HepG2 (cell line): ENCODE data around the gene C17orf58. TPM values are rescaled to one million over a fixed set of nuclear protein-coding genes. Genes with fewer than 3 reads are reported as not detected.

ENCODE experiments used
- ETV6 ChIP-seq: sonication (generic); formaldehyde crosslinking; conservative IDR thresholded peaks from 2 replicates; pipeline ENCODE4 v1.4.0; 2020; ENCODE audit warnings: missing genetic modification reagents
- HMG20B ChIP-seq: conservative IDR thresholded peaks from 2 replicates; pipeline ENCODE4 v1.6.1; 2016; ENCODE audit warnings: missing genetic modification reagents, missing compliant biosample characterization
- HNF4G ChIP-seq, 2 experiments: sonication (generic) in 1 of 2; formaldehyde crosslinking in 1 of 2; IDR thresholded peaks; 2 replicates each; pipeline versions ENCODE4 v1.4.0 to v1.6.1; 2011 to 2020; ENCODE audit warnings: borderline replicate concordance in 2 of 2, low read depth in 2 of 2, mild to moderate bottlenecking in 2 of 2, low read length in 1 of 2, missing genetic modification reagents in 1 of 2, moderate library complexity in 1 of 2
- HOXA5 ChIP-seq: sonication (generic); formaldehyde crosslinking; IDR thresholded peaks from 2 replicates; pipeline ENCODE4 v1.4.0; 2020; ENCODE audit warnings: missing genetic modification reagents
- KLF9 ChIP-seq: IDR thresholded peaks from 2 replicates; pipeline ENCODE4 v1.6.1; 2016; ENCODE audit warnings: low read depth
- MYNN ChIP-seq: sonication (generic); formaldehyde crosslinking; IDR thresholded peaks from 2 replicates; pipeline ENCODE4 v1.4.0; 2020; ENCODE audit warnings: mild to moderate bottlenecking, low read depth, missing genetic modification reagents
- NAIF1 ChIP-seq: sonication (generic); formaldehyde crosslinking; IDR thresholded peaks from 2 replicates; pipeline ENCODE4 v1.5.0; 2020; ENCODE audit warnings: mild to moderate bottlenecking, missing genetic modification reagents, borderline replicate concordance
- POLR2G ChIP-seq: fragments of 200-400 bp; formaldehyde crosslinking; IDR thresholded peaks from 2 replicates; pipeline ENCODE4 v1.6.1; 2018; ENCODE audit warnings: mild to moderate bottlenecking, low read depth, low read length, moderate library complexity
- TAF1 ChIP-seq: sonication (generic); formaldehyde crosslinking; IDR thresholded peaks from 2 replicates; pipeline ENCODE4 v1.4.0; 2020; ENCODE audit warnings: missing genetic modification reagents
- ZFP36L1 ChIP-seq: sonication (generic); formaldehyde crosslinking; IDR thresholded peaks from 2 replicates; pipeline ENCODE4 v1.8.0; 2022; ENCODE audit warnings: mild to moderate bottlenecking, missing genetic modification reagents, moderate library complexity
- ZFP37 ChIP-seq: sonication (generic); formaldehyde crosslinking; IDR thresholded peaks from 2 replicates; pipeline ENCODE4 v1.4.0; 2020; ENCODE audit warnings: missing genetic modification reagents, borderline replicate concordance
- ZNF180 ChIP-seq: sonication (generic); formaldehyde crosslinking; IDR thresholded peaks from 2 replicates; pipeline ENCODE4 v1.4.0; 2020; ENCODE audit warnings: low read depth, missing genetic modification reagents, borderline replicate concordance
- ZNF207 ChIP-seq: fragments of 450-650 bp; IDR thresholded peaks from 2 replicates; pipeline ENCODE4 v1.6.1; 2016; ENCODE audit warnings: antibody characterized with exemption, borderline replicate concordance
- ZNF251 ChIP-seq: sonication (generic); formaldehyde crosslinking; IDR thresholded peaks from 2 replicates; pipeline ENCODE4 v1.9.0; 2021; ENCODE audit warnings: mild to moderate bottlenecking, missing genetic modification reagents
- ZNF549 ChIP-seq: sonication (generic); formaldehyde crosslinking; IDR thresholded peaks from 2 replicates; pipeline ENCODE4 v1.5.0; 2020; ENCODE audit warnings: missing genetic modification reagents
- ZNF558 ChIP-seq: sonication (generic); formaldehyde crosslinking; IDR thresholded peaks from 2 replicates; pipeline ENCODE4 v1.9.0; 2022; ENCODE audit warnings: mild to moderate bottlenecking, missing genetic modification reagents, borderline replicate concordance
- ZNF572 ChIP-seq: sonication (generic); formaldehyde crosslinking; IDR thresholded peaks from 2 replicates; pipeline ENCODE4 v1.5.1; 2020; ENCODE audit warnings: mild to moderate bottlenecking, missing genetic modification reagents
- ZSCAN21 ChIP-seq: sonication (generic); formaldehyde crosslinking; IDR thresholded peaks from 2 replicates; pipeline ENCODE4 v1.8.0; 2022; ENCODE audit warnings: mild to moderate bottlenecking, missing genetic modification reagents, moderate library complexity, borderline replicate concordance
- polyA plus RNA-seq, 8 experiments: library from polyadenylated mRNA; depleted of rRNA in 3 of 8; stranded (reverse) in 7 of 8; unstranded in 1 of 8; fragments of >200 nt; fragmentation: Illumina TruSeq in 4 of 8; extraction: Trizol in 4 of 8; gene quantifications; 2 replicates each; pipeline versions ENCODE4 v1.2.1 to v1.2.3, GENCODE V29; 2011 to 2016; ENCODE audit warnings: low read depth in 4 of 8, missing spikeins in 1 of 8, mixed read lengths in 1 of 8; ENCODE audit not compliant: insufficient read depth in 1 of 8
- total RNA-seq, 5 experiments: library from RNA; depleted of rRNA; stranded (reverse); fragments of >200 nt; fragmentation: Illumina TruSeq; extraction: Trizol; gene quantifications; 2 replicates each; pipeline ENCODE4 v1.2.3, GENCODE V29; 2016; ENCODE audit warnings: low read depth in 1 of 5
- TF ChIP-seq, protein P1 (sequence below): sonication (generic); formaldehyde crosslinking; IDR thresholded peaks from 2 replicates; pipeline ENCODE4 v1.4.0; 2020; ENCODE audit warnings: missing genetic modification reagents, borderline replicate concordance
- TF ChIP-seq, protein P2 (sequence below): sonication (generic); formaldehyde crosslinking; IDR thresholded peaks from 2 replicates; pipeline ENCODE4 v1.5.0; 2020; ENCODE audit warnings: mild to moderate bottlenecking, missing genetic modification reagents, moderate library complexity
- TF ChIP-seq, protein P3 (sequence below): sonication (generic); formaldehyde crosslinking; IDR thresholded peaks from 2 replicates; pipeline ENCODE4 v1.8.1; 2023; ENCODE audit warnings: missing genetic modification reagents, inconsistent platforms, borderline replicate concordance
- TF ChIP-seq, protein P4 (sequence below): sonication (generic); formaldehyde crosslinking; IDR thresholded peaks from 2 replicates; pipeline ENCODE4 v1.8.0; 2023; ENCODE audit warnings: mild to moderate bottlenecking, missing genetic modification reagents

C17orf58 gene
- total and polyA plus RNA-seq, 2 of the 13 experiments (the other 11 are each of a cell fraction or from before 2014, with no cell fraction given), result 15.6 to 15.8 TPM

DNA sequence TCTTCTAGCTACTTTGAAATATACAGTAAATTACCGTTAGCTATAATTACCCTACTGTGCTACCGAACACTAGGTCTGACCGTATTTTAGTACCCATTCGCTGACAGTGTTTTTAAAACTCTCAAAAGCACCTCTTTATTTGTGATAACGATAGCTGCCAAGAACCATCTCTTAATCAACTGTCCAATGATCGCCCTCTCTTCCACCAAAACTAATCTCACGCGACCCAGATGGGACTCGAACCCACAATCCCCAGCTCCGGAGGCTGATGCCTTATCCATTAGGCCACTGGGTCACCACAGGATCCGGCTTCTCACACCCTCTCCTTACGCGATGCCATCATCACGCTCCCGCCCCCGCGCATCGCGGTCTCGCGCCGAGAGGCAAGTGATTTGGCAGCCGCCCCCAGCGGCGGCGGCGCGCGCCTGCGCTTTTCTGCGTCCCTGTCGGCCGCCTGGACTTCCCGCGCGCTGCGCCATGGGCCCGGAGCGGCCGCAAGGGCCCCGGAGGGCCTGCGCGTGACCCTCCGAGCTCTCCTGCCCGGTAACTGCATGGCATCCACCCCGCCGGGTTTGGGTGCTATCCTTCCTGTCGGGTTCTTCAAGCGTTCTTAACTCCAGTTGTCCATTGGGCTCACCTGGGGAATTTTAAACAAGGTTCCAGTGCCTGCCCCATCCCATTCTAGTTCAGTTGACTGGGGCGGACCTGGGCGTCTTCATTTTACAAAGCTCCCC, 23.6 kb upstream of the C17orf58 start (continued):
- TF ChIP-seq POLR2G (peak; percentile 98), ZSCAN21 (CRISPR knock-in tag) (peak; percentile 94), ETV6 (CRISPR knock-in tag) (peak; percentile 93; the same call in 1 of the 2 replicates), ZNF180 (peak; percentile 70; the same call in 1 of the 2 replicates), TAF1 (peak; percentile 76), ZNF572 (CRISPR knock-in tag) (no peak), NAIF1 (CRISPR knock-in tag) (peak; percentile 81), ZFP36L1 (CRISPR knock-in tag) (peak; percentile 96), HOXA5 (peak; percentile 95), ZNF558 (CRISPR knock-in tag) (peak; percentile 93; the same call in 1 of the 2 replicates), ZNF549 (CRISPR knock-in tag) (peak; percentile 96), HNF4G (IDR thresholded peaks at IDR 0.05; ENCODE audit: borderline replicate concordance, low read depth, low read length) (peak; percentile 27; the same call in 1 of the 2 replicates), HNF4G (CRISPR knock-in tag; IDR thresholded peaks at IDR 0.05; ENCODE audit: borderline replicate concordance, low read depth) (no peak), ZFP37 (CRISPR knock-in tag) (0 out of 2 replicates have a peak, but pooled peaks have one; percentile 38), KLF9 (peak; percentile 91; the same call in 1 of the 2 replicates), MYNN (CRISPR knock-in tag) (peak; percentile 65; the same call in 1 of the 2 replicates), ZNF251 (no peak), ZNF207 (no peak), HMG20B (CRISPR knock-in tag) (peak; percentile 77; the same call in 1 of the 2 replicates)
- TF ChIP-seq, protein P1, sequence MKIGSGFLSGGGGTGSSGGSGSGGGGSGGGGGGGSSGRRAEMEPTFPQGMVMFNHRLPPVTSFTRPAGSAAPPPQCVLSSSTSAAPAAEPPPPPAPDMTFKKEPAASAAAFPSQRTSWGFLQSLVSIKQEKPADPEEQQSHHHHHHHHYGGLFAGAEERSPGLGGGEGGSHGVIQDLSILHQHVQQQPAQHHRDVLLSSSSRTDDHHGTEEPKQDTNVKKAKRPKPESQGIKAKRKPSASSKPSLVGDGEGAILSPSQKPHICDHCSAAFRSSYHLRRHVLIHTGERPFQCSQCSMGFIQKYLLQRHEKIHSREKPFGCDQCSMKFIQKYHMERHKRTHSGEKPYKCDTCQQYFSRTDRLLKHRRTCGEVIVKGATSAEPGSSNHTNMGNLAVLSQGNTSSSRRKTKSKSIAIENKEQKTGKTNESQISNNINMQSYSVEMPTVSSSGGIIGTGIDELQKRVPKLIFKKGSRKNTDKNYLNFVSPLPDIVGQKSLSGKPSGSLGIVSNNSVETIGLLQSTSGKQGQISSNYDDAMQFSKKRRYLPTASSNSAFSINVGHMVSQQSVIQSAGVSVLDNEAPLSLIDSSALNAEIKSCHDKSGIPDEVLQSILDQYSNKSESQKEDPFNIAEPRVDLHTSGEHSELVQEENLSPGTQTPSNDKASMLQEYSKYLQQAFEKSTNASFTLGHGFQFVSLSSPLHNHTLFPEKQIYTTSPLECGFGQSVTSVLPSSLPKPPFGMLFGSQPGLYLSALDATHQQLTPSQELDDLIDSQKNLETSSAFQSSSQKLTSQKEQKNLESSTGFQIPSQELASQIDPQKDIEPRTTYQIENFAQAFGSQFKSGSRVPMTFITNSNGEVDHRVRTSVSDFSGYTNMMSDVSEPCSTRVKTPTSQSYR (CRISPR knock-in tag), result peak; percentile 48; the same call in 1 of the 2 replicates
- TF ChIP-seq, protein P2, sequence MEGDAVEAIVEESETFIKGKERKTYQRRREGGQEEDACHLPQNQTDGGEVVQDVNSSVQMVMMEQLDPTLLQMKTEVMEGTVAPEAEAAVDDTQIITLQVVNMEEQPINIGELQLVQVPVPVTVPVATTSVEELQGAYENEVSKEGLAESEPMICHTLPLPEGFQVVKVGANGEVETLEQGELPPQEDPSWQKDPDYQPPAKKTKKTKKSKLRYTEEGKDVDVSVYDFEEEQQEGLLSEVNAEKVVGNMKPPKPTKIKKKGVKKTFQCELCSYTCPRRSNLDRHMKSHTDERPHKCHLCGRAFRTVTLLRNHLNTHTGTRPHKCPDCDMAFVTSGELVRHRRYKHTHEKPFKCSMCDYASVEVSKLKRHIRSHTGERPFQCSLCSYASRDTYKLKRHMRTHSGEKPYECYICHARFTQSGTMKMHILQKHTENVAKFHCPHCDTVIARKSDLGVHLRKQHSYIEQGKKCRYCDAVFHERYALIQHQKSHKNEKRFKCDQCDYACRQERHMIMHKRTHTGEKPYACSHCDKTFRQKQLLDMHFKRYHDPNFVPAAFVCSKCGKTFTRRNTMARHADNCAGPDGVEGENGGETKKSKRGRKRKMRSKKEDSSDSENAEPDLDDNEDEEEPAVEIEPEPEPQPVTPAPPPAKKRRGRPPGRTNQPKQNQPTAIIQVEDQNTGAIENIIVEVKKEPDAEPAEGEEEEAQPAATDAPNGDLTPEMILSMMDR (CRISPR knock-in tag), result peak; percentile 65
- TF ChIP-seq, protein P3, sequence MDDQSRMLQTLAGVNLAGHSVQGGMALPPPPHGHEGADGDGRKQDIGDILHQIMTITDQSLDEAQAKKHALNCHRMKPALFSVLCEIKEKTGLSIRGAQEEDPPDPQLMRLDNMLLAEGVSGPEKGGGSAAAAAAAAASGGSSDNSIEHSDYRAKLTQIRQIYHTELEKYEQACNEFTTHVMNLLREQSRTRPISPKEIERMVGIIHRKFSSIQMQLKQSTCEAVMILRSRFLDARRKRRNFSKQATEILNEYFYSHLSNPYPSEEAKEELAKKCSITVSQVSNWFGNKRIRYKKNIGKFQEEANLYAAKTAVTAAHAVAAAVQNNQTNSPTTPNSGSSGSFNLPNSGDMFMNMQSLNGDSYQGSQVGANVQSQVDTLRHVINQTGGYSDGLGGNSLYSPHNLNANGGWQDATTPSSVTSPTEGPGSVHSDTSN, result 0 out of 2 replicates have a peak, but pooled peaks have one; percentile 65
- TF ChIP-seq, protein P4, sequence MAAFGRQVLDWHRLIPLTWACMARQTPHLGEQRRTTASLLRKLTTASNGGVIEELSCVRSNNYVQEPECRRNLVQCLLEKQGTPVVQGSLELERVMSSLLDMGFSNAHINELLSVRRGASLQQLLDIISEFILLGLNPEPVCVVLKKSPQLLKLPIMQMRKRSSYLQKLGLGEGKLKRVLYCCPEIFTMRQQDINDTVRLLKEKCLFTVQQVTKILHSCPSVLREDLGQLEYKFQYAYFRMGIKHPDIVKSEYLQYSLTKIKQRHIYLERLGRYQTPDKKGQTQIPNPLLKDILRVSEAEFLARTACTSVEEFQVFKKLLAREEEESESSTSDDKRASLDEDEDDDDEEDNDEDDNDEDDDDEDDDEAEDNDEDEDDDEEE (CRISPR knock-in tag), result peak; percentile 69
